H9 (cell line): ENCODE measurements around the gene CRY1. TPM values are rescaled to one million over a fixed set of nuclear protein-coding genes. Genes with fewer than 3 reads are reported as not detected.

ENCODE experiments used
- DNase-seq: peaks from one replicate; pipeline ENCODE4 v3.0.0-alpha.2; 2017
- H2AFZ ChIP-seq: one replicate; pipeline ENCODE4 v1.6.1; 2013; ENCODE audit warnings: mild to moderate bottlenecking, low read length, control low read depth, moderate library complexity
- H2AK5ac ChIP-seq: 2 replicates; pipeline ENCODE4 v1.6.1; 2013; ENCODE audit warnings: low read length, control low read depth, mixed read lengths; ENCODE audit not compliant: insufficient read length
- H2BK120ac ChIP-seq: one replicate; pipeline ENCODE4 v1.6.1; 2013; ENCODE audit warnings: low read depth, mild to moderate bottlenecking, low read length, control low read depth, inconsistent platforms; ENCODE audit not compliant: poor library complexity, severe bottlenecking
- H2BK12ac ChIP-seq: 2 replicates; pipeline ENCODE4 v1.6.1; 2013; ENCODE audit warnings: low read length, control low read depth, mixed read lengths, low read depth; ENCODE audit not compliant: insufficient read length
- H2BK15ac ChIP-seq: 2 replicates; pipeline ENCODE4 v1.6.1; 2013; ENCODE audit warnings: low read depth, low read length, control low read depth
- H2BK20ac ChIP-seq: one replicate; pipeline ENCODE4 v1.6.1; 2013; ENCODE audit warnings: low read depth, mild to moderate bottlenecking, low read length, control low read depth, inconsistent platforms; ENCODE audit not compliant: poor library complexity, severe bottlenecking
- H2BK5ac ChIP-seq: 2 replicates; pipeline ENCODE4 v1.6.1; 2013; ENCODE audit warnings: low read length, control low read depth, mixed read lengths; ENCODE audit not compliant: insufficient read length
- H3K14ac ChIP-seq: 2 replicates; pipeline ENCODE4 v1.6.1; 2013; ENCODE audit warnings: low read length, control low read depth; ENCODE audit not compliant: insufficient read depth
- H3K18ac ChIP-seq: 2 replicates; pipeline ENCODE4 v1.6.1; 2013; ENCODE audit warnings: low read depth, mild to moderate bottlenecking, mixed read lengths, low read length, control low read depth; ENCODE audit not compliant: insufficient read length
- H3K23ac ChIP-seq: 2 replicates; pipeline ENCODE4 v1.6.1; 2013; ENCODE audit warnings: low read length, control low read depth, mixed read lengths, low read depth; ENCODE audit not compliant: insufficient read length
- H3K23me2 ChIP-seq: 2 replicates; pipeline ENCODE4 v1.6.1; 2013; ENCODE audit warnings: low read depth, mild to moderate bottlenecking, mixed read lengths, low read length, control low read depth; ENCODE audit not compliant: insufficient read length, poor library complexity, severe bottlenecking
- H3K27ac ChIP-seq: 2 replicates; pipeline ENCODE4 v1.5.1; 2013; ENCODE audit warnings: low read length, control low read depth, mixed read lengths, low read depth; ENCODE audit not compliant: insufficient read length
- H3K27me3 ChIP-seq: 2 replicates; pipeline ENCODE4 v1.6.1; 2013; ENCODE audit warnings: low read length, control low read depth, inconsistent platforms; ENCODE audit not compliant: insufficient read depth
- H3K4ac ChIP-seq: 2 replicates; pipeline ENCODE4 v1.6.1; 2013; ENCODE audit warnings: low read depth, mild to moderate bottlenecking, control low read depth, inconsistent platforms, low read length, moderate library complexity
- H3K4me1 ChIP-seq: 2 replicates; pipeline ENCODE4 v1.6.1; 2013; ENCODE audit warnings: low read length, control low read depth, inconsistent platforms; ENCODE audit not compliant: insufficient read depth
- H3K4me2 ChIP-seq: 2 replicates; pipeline ENCODE4 v1.6.1; 2013; ENCODE audit warnings: low read length, control low read depth, mixed read lengths; ENCODE audit not compliant: insufficient read length, insufficient read depth
- H3K56ac ChIP-seq: 2 replicates; pipeline ENCODE4 v1.6.1; 2013; ENCODE audit warnings: low read depth, mild to moderate bottlenecking, mixed read lengths, low read length, control low read depth; ENCODE audit not compliant: insufficient read length
- H3K79me1 ChIP-seq: 2 replicates; pipeline ENCODE4 v1.6.1; 2013; ENCODE audit warnings: low read depth, mild to moderate bottlenecking, moderate library complexity, low read length, control low read depth, inconsistent platforms; ENCODE audit not compliant: insufficient read depth, poor library complexity, severe bottlenecking
- H3K79me2 ChIP-seq: 2 replicates; pipeline ENCODE4 v1.6.1; 2013; ENCODE audit warnings: low read length, control low read depth, inconsistent platforms; ENCODE audit not compliant: insufficient read depth
- H3K9ac ChIP-seq: 2 replicates; pipeline ENCODE4 v1.6.1; 2013; ENCODE audit warnings: low read length, control low read depth, mixed read lengths; ENCODE audit not compliant: insufficient read length; ENCODE audit errors: extremely low read depth
- H3K9me3 ChIP-seq: one replicate; pipeline ENCODE4 v1.6.1; 2013; ENCODE audit warnings: low read depth, low read length, inconsistent platforms; ENCODE audit not compliant: control insufficient read depth
- H3T11ph ChIP-seq: one replicate; pipeline ENCODE4 v1.6.1; 2013; ENCODE audit warnings: mild to moderate bottlenecking, low read length, control low read depth, inconsistent platforms
- H4K20me1 ChIP-seq: one replicate; pipeline ENCODE4 v1.6.1; 2013; ENCODE audit not compliant: control insufficient read depth, insufficient read length, insufficient read depth
- H4K5ac ChIP-seq: 2 replicates; pipeline ENCODE4 v1.6.1; 2013; ENCODE audit warnings: low read depth, mild to moderate bottlenecking, mixed read lengths, low read length, control low read depth; ENCODE audit not compliant: insufficient read length
- H4K8ac ChIP-seq: replicated peaks from 2 replicates; pipeline ENCODE4 v1.6.1; 2013; ENCODE audit warnings: low read length, control low read depth, mixed read lengths, low read depth; ENCODE audit not compliant: insufficient read length
- H4K91ac ChIP-seq: 2 replicates; pipeline ENCODE4 v1.6.1; 2013; ENCODE audit warnings: low read depth, mild to moderate bottlenecking, moderate library complexity, mixed read lengths, low read length, control low read depth; ENCODE audit not compliant: insufficient read length
- H3K27ac Mint-ChIP-seq, 3 experiments: 2 replicates in 2 of 3; 3 replicates in 1 of 3; pipeline ENCODE4 v1.8.0; 2020 to 2021; ENCODE audit warnings: mixed read lengths in 3 of 3, mild to moderate bottlenecking in 1 of 3, moderate library complexity in 1 of 3
- H3K27me3 Mint-ChIP-seq: 2 replicates; pipeline ENCODE4 v1.8.0; 2021; ENCODE audit warnings: low read depth, mild to moderate bottlenecking, moderate library complexity, mixed read lengths
- H3K36me3 Mint-ChIP-seq, 3 experiments: 2 replicates in 2 of 3; 3 replicates in 1 of 3; pipeline ENCODE4 v1.8.0; 2020 to 2021; ENCODE audit warnings: low read depth in 3 of 3, mixed read lengths in 3 of 3; ENCODE audit not compliant: insufficient read depth in 1 of 3
- H3K4me1 Mint-ChIP-seq, 2 experiments: 2 replicates each; pipeline ENCODE4 v1.8.0; 2020; ENCODE audit warnings: mixed read lengths in 2 of 2
- H3K4me3 Mint-ChIP-seq, 2 experiments: 2 replicates in 1 of 2; 3 replicates in 1 of 2; pipeline ENCODE4 v1.8.0; 2020 to 2021; ENCODE audit warnings: mild to moderate bottlenecking in 2 of 2, mixed read lengths in 2 of 2, moderate library complexity in 1 of 2
- H3K9me3 Mint-ChIP-seq, 2 experiments: 2 replicates in 1 of 2; 3 replicates in 1 of 2; pipeline ENCODE4 v1.8.0; 2020; ENCODE audit warnings: mild to moderate bottlenecking in 2 of 2, mixed read lengths in 2 of 2, moderate library complexity in 1 of 2
- CTCF ChIP-seq: fragments of 200-600 bp; sonication (generic); conservative IDR thresholded peaks from 3 replicates; pipeline ENCODE4 v1.8.0; 2021; ENCODE audit warnings: antibody characterized with exemption, mild to moderate bottlenecking
- total RNA-seq: library from RNA; stranded (reverse); gene quantifications from 2 replicates; pipeline ENCODE4 v1.2.1, GENCODE V29; 2021

The CRY1 gene
- total RNA-seq, 1 experiment from 2014 or later, result 23.5 TPM

GRCh38 chr12:107081778-107082177, 11.6 kb downstream of the CRY1 start:
- no peaks in the 10 kb centered on the region for H3K79me2 ChIP-seq

More at GRCh38 chr12:107081778-107082177, 11.6 kb downstream of the CRY1 start:
- Histone ChIP-seq H3K4ac (no peak overlapping the region), H2BK5ac (no peak overlapping the region), H3K14ac (no peak overlapping the region), H4K5ac (no peak overlapping the region), H3K23ac (no peak overlapping the region), H3K23me2 (no peaks in the 10 kb centered on the region), H3K27ac (no peak overlapping the region), H3T11ph (no peak overlapping the region), H2BK15ac (no peak overlapping the region), H2BK20ac (no peak overlapping the region), H2BK12ac (no peak overlapping the region), H3K9ac (no peak overlapping the region), H3K56ac (no peak overlapping the region), H4K20me1 (no peaks in the 10 kb centered on the region), H2AFZ (no peak overlapping the region), H3K4me2 (no peak overlapping the region), H3K9me3 (no peaks in the 10 kb centered on the region), H3K79me1 (no peaks in the 10 kb centered on the region), H2BK120ac (no peak overlapping the region), H2AK5ac (no peak overlapping the region), H4K91ac (no peak overlapping the region), H3K18ac (no peak overlapping the region), H4K8ac (no peak overlapping the region), H3K4me1 (no peaks in the 10 kb centered on the region; the same call in 1 of the 2 replicates), H3K27me3 (no peaks in the 10 kb centered on the region)
- Mint-ChIP-seq H3K4me1 (peaks cover 8 to 12% of the 10 kb centered on the region in 2 experiments), H3K9me3 (peaks cover 11 to 20% of the 10 kb centered on the region in 2 experiments), H3K4me3 (no peak overlapping the region), H3K27me3 (peaks cover 2% of the 10 kb centered on the region; the same call in 1 of the 2 replicates), H3K27ac (no peak overlapping the region), H3K36me3 (peaks cover 10 to 17% (median 16%) of the 10 kb centered on the region in 3 experiments)
- no peak for DNase-seq
- no peak for TF ChIP-seq CTCF
